HG03558 (cell line): ENCODE measurements around the gene FAM83E.

Source experiments
- ATAC-seq: cut with Tn5 transposase; IDR thresholded peaks from one replicate; pipeline ENCODE4 v1.9.1; 2021; ENCODE audit warnings: moderate number of reproducible peaks; ENCODE audit not compliant: unreplicated experiment; ENCODE audit errors: extremely low read depth

Gene FAM83E

DNA sequence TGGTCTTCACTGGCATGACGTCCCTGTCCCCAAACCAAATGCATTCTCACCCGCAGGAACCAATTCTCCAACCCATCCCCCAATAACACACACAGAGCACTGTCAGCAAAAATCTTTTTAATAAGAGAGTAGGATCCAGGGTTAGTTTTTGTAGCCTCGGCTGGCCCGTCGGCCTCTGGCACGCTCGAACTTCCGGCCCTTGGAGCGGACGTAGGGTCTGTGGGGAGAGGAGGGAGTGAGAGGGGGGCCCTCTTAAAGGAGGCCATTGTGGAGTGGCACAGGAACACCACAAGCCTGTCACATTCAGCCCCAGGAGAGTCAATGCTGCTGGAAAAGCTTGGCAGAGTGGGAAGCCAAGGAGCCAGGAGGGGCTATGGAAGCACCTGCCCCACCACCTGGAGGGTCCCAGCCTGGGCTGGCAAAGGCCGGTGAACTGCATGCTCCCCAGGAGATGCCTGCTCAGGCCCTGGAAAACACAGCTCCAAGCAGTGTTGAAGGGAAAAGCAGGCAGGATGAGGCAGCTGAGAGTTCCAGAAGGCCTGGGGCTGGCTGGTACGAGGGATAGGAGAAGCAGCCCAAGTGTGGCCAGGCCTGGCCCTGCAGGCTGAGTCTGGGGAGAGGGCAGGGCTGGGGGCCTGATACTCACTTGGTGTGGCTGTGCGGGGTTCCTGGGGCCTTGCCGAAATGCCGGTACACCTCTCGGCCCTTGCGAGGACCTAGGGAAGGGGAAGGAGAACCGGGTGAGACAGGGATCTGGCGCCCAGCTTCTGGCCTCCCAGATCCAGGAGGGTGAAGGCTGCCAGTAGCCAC lies 560 bp upstream of the FAM83E start:
- no peak for ATAC-seq

DNA sequence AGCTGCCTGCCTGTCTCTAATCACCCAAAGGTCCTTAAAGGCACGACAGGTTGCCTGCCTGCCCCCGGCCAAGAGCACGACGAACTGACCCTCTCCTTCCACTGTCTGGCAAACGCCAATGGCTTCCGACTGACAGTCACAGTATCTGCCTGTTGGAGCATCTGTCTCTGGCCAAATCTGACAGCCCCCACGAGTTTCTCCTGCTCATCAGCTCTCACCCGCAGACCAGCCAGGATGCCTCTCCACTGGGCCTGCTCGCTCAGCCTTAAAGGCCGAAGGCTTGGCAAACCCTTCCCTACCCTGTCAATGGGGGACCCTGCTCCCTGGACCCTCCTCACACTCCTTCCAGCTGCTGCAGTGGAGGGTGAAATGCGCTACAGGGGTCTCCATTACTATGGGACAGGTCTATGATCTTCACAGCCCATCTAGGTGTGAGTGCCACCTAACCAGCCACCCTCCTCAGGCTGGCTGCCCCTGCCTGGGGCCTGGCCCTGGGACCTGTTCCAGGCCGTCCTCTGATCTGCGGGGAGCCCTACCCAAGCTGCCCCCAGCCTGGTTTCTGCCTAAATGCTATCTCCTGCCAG lies 932 bp downstream of the FAM83E start:
- no peak for ATAC-seq

- no peak for ATAC-seq
These were observed 1.6 kb downstream of the FAM83E start for GRCh38 chr19:48613024-48613851.

DNA sequence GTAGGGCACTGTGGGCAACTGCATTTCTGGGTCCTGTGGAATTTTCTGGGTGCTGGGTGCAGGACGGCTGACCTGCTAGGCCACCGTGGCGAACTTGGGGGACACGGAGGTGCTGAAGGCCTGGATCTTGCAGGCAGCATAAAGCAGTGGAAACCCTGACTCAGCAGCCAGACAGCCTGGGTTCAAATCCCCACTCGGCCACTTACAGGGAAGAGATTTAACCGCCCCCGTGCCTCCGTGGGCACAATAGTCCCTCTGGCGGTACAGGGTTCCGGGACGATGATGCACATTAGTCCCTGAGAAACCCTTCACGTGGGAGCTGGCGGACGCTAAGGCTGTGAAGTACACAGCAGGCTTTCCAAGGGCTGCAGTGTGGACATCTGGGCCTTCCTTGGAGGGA lies 3.0 kb downstream of the FAM83E start:
- no peak for ATAC-seq

- ATAC-seq: no peak
These were observed 5.2 kb downstream of the FAM83E start for GRCh38 chr19:48609571-48610108.

GRCh38 chr19:48608798-48609263 lies 6.0 kb downstream of the FAM83E start:
- ATAC-seq: no peak

DNA sequence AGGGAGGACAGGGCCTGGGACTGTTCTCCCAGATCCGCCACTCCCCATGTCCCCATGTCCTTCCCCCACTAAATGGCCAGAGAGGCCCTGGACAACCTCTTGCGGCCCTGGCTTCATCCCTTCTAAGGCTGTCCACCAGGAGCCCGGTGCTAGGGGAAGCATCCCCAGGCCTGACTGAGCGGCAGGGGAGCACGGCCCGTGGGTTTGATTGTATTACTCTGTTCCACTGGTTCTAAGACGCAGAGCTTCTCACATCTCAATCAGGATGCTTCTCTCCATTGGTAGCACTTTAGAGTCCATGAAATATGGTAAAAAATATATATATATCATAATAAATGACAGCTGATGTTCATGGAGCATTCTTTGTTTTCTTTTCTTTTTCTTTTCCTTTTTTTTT lies 7.5 kb downstream of the FAM83E start:
- ATAC-seq: no peak

- ATAC-seq: no peak
These were observed 8.2 kb downstream of the FAM83E start, which contains the start of gene SPACA4 for GRCh38 chr19:48606463-48607358. TSS of gene SPACA4 (plus strand) at chr19:48606742. CDS start at chr19:48606979, 237 bp downstream.

DNA sequence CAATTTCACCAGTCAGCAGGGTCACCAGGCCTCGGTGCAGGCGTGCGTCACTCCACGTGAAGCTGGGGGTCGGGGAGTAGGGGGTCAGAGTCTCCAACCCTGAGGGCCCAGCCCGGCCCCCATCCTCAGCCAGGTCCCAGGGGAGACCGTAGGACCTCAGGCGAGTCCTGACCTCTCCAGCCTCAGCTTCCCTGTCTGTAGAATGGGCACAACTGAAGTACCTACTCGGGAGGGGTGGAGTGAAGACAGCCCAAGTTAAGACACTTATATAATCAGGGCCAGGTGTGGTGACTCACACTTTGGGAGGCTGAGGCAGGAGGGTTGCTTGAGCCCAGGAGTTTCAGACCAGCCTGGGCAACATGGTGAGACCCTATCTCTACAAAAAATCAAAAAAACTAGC lies 11.0 kb downstream of the FAM83E start:
- ATAC-seq: no peak

DNA sequence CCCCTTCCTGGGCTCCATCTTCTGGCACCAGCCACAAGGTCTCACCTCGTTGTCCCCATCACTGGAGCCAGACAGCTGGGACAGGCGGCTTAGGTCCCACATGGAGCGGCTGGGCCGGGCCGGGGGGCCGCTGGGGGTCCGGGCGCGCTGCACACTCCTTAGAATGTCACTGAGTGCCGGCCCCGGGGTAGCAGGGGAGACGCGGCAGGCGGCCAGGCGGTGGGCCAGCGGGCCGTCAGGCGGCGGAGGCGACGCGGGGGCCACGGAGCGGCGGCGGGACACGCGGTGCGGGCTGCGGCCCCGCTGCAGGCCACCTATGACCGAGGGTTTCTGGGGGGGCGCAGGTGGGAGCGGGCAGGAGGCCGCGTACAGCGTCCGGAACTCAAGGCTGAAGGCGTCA lies 11.4 kb downstream of the FAM83E start:
- no peak for ATAC-seq

GRCh38 chr19:48603001-48603400 lies 11.9 kb downstream of the FAM83E start:
- no peak for ATAC-seq

- no peak for ATAC-seq
These were observed 14.0 kb downstream of the FAM83E start for GRCh38 chr19:48600679-48601417.

DNA sequence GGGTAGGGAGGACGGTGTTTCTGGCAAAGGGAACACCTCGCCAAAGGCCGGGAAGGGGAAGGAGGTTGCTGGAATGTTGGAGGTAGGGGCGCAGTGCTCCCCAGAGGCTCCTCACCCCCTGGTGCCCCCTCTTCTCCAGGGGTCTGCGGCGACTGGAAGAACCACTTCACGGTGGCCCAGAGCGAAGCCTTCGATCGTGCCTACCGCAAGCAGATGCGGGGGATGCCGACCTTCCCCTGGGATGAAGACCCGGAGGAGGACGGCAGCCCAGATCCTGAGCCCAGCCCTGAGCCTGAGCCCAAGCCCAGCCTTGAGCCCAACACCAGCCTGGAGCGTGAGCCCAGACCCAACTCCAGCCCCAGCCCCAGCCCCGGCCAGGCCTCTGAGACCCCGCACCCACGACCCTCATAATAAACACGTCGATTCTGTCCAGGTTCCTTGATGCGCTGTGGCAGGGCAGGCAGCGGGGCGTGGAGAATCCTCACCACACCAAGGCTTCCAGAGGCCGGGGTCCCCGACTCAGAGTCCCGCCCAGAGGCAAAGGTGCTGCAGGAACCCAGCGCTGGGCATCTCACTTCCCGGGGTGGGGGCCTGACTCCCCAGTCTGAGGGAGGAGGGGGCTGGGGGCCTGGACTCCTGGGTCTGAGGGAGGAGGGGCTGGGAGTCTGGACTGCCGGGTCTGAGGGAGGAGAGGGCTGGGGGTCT lies 15.7 kb downstream of the FAM83E start:
- no peak for ATAC-seq

GRCh38 chr19:48596679-48597465 lies 18.0 kb downstream of the FAM83E start:
- no peak for ATAC-seq

DNA sequence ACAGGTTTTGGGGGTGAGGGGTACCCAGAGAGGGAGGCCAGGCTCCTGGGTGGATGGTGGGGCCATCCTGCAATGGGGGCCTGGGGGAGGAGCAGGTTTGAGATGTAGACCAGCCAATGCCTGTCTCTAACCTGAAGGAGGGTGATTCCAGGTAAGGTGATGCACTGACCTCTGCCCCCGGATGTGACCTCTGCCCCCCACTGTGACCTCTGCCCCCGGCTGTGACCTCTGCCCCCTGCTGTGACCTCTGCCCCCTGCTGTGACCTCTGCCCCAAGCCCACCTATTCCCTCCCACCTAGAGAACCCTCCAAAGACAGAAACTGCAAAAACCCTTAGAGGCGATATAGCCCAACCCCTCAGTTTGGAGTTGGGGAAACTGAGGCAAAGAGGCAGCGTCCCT lies 18.6 kb downstream of the FAM83E start:
- ATAC-seq: no peak

DNA sequence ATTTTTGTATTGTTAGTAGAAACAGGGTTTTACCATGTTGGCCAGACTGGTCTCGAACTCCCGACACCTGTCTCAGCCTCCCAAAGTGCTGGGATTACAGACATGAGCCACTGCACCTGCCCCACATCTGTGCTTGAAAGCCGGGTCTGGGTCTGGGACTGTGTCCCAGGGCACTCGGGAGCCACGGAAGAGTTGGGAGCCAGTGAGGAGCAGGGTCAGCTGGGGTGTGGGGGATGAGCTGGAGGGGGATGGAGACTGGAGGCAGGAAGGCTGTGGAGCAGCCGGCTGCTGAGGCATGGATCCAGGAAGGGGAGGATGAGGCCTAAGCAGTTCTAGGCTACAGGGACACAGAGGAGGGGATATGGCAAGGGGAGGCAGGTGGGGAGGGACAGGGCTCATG lies 19.0 kb downstream of the FAM83E start:
- ATAC-seq: no peak

GRCh38 chr19:48595171-48595570 lies 19.7 kb downstream of the FAM83E start:
- ATAC-seq: no peak

DNA sequence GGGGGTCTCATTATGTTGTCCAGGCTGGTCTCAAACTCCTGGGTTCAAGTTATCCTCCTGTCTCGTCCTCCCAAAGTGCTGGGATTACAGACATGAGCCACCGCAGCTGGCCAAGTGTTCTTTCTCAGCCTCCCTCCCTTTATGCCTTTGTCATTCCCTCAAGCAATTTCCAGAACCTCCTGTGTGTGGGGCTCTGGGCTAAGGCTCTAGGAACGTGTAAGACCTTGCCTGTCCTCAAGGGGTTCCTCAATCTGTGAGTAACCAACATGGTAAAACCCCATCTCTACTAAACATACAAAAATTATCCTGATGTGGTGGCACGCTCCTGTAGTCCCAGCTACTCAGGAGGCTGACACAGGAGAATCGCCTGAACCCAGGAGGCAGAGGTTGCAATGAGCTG lies 23.9 kb downstream of the FAM83E start:
- ATAC-seq: no peak
